Osteocyte (in vitro differentiated cells): ENCODE results near the gene RUFY3. TPM values are rescaled to one million over a fixed set of nuclear protein-coding genes. Genes with fewer than 3 reads are reported as not detected.

Experiments used
- DNase-seq: peaks from one replicate; pipeline ENCODE4 v3.0.0; 2021; ENCODE audit warnings: mixed read lengths; ENCODE audit not compliant: unreplicated experiment; ENCODE audit errors: extremely low spot score
- H3K27ac Mint-ChIP-seq: one replicate; pipeline ENCODE4 v1.8.0; 2021; ENCODE audit warnings: mild to moderate bottlenecking, mixed read lengths; ENCODE audit not compliant: unreplicated experiment
- H3K27me3 Mint-ChIP-seq: one replicate; pipeline ENCODE4 v1.8.0; 2021; ENCODE audit warnings: mixed read lengths; ENCODE audit not compliant: unreplicated experiment
- H3K36me3 Mint-ChIP-seq: one replicate; pipeline ENCODE4 v1.8.0; 2021; ENCODE audit warnings: mixed read lengths; ENCODE audit not compliant: unreplicated experiment
- H3K4me1 Mint-ChIP-seq: one replicate; pipeline ENCODE4 v1.8.0; 2021; ENCODE audit warnings: mixed read lengths; ENCODE audit not compliant: unreplicated experiment
- H3K4me3 Mint-ChIP-seq: one replicate; pipeline ENCODE4 v1.8.0; 2021; ENCODE audit warnings: mild to moderate bottlenecking, moderate library complexity, mixed read lengths; ENCODE audit not compliant: unreplicated experiment
- H3K9me3 Mint-ChIP-seq: one replicate; pipeline ENCODE4 v1.8.0; 2021; ENCODE audit warnings: mixed read lengths; ENCODE audit not compliant: unreplicated experiment
- total RNA-seq: library from RNA; stranded (reverse); gene quantifications from 2 replicates; pipeline ENCODE4 v1.2.1, GENCODE V29; 2021
- TF ChIP-seq, protein P1 (sequence below): fragments of 200-600 bp; sonication (generic); IDR thresholded peaks from 2 replicates; pipeline ENCODE4 v1.5.0; 2021; ENCODE audit warnings: antibody characterized with exemption, mild to moderate bottlenecking, moderate library complexity

The RUFY3 gene
- total RNA-seq, 1 donor from 2014 or later, result 73.5 TPM

DNA sequence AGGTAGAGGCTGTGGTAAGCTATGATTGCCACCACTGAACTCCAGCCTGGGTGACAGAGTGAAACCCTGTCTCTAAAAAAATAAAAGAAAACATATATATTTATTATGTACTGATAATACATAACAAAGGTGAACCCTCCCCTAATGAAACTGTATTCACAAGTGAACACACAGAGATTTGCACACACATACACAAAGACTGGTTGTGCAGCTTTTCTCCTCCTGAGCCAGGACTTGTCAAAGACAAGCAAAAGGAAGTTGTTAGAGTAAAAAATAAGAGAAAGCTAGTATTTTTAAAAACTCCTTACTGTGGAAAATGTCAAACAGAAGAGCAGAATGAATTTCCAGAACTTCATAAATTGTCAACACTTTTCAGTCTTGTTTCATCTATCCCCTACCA lies 119.4 kb downstream of the RUFY3 start:
- H3K9me3 Mint-ChIP-seq, result no peaks in the 10 kb centered on the region
- TF ChIP-seq, protein P1, sequence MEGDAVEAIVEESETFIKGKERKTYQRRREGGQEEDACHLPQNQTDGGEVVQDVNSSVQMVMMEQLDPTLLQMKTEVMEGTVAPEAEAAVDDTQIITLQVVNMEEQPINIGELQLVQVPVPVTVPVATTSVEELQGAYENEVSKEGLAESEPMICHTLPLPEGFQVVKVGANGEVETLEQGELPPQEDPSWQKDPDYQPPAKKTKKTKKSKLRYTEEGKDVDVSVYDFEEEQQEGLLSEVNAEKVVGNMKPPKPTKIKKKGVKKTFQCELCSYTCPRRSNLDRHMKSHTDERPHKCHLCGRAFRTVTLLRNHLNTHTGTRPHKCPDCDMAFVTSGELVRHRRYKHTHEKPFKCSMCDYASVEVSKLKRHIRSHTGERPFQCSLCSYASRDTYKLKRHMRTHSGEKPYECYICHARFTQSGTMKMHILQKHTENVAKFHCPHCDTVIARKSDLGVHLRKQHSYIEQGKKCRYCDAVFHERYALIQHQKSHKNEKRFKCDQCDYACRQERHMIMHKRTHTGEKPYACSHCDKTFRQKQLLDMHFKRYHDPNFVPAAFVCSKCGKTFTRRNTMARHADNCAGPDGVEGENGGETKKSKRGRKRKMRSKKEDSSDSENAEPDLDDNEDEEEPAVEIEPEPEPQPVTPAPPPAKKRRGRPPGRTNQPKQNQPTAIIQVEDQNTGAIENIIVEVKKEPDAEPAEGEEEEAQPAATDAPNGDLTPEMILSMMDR, result no peak
- H3K4me3 Mint-ChIP-seq, result no peak overlapping the region
- no peaks in the 10 kb centered on the region for H3K36me3 Mint-ChIP-seq
- H3K4me1 Mint-ChIP-seq, result peaks cover 15% of the 10 kb centered on the region
- DNase-seq, result no peak
- no peak overlapping the region for H3K27ac Mint-ChIP-seq
- H3K27me3 Mint-ChIP-seq, result no peaks in the 10 kb centered on the region

DNA sequence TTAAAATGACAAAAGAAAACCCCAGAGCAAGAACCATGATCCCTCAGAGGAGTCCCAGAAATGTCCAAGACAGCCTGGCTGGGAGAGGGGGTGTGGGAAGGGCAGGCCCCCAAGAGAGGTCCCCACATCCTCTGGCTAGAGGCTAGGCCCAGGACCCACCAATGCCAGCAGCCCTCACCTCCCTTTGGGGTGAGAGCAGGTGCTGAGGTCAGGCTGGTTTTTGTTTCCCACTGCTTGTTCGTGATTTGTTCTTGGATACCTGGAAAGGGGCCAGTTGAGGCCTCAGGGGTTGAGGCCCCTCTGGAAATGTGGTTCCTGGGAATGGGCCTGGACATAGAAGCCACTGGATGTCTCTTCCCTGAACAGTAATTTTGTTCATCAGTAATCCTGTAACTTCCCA lies 120.2 kb downstream of the RUFY3 start:
- TF ChIP-seq, protein P1, result no peak
- no peak for DNase-seq
- no peaks in the 10 kb centered on the region for H3K36me3 Mint-ChIP-seq
- no peaks in the 10 kb centered on the region for H3K9me3 Mint-ChIP-seq
- no peak overlapping the region for H3K4me3 Mint-ChIP-seq
- no peaks in the 10 kb centered on the region for H3K27me3 Mint-ChIP-seq
- H3K4me1 Mint-ChIP-seq, result peaks cover 10% of the 10 kb centered on the region
- no peak overlapping the region for H3K27ac Mint-ChIP-seq

DNA sequence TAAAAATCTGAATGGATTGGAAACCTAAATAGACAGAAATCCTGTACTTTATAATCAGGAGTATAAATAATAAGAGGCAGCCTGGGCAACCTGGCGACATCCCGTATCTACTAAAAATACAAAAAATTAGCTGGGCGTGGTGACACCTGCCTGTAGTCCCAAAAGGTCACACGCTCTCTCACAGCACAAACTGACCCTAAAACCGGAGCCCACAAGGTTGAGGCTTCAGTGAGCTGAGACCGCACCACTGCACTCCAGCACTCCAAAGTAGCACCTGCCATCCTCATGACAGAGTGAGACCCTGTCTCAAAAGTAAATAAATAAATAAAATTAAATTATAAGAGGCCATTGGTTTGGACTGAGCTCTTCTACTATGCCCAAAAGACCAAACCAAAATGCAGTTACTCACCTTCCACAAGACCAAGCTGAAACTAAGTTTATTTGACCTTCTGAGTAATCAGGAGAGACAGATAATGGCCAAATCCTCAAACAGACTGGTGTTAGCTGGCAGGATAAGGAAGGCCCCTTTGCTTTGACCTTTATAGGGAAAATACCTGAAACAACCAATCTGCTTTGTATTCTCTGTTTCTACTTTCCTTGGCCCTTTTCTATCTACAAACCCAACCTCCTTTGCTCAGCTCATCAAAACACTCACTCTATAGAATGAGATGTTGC lies 121.1 kb downstream of the RUFY3 start:
- Mint-ChIP-seq H3K4me3 (no peak overlapping the region), H3K27ac (no peak overlapping the region)
- TF ChIP-seq, protein P1, result no peak

DNA sequence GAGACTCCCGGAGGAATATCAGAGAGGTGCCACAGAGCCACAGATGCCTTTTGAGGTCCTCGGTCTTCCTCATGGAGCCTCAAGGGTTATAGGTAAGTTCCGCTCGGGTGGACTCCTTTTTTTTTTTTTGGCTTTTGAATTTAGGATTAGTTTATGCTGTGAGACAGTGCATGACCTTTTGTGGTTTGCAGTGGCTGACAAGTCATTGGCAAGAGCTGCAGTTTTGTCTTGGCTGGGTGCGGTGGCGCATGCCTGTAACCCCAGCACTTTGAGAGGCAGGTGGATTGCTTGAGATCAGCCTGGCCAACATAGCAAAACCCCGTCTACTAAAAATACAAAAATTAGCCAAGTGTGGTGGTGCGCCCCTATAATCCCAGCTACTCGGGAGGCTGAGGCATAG lies 122.4 kb downstream of the RUFY3 start:
- Mint-ChIP-seq H3K27me3 (no peaks in the 10 kb centered on the region), H3K4me1 (no peaks in the 10 kb centered on the region), H3K27ac (no peak overlapping the region), H3K36me3 (no peaks in the 10 kb centered on the region), H3K4me3 (no peak overlapping the region), H3K9me3 (no peaks in the 10 kb centered on the region)
- no peak for DNase-seq
- TF ChIP-seq, protein P1, result no peak

More for the DNA sequence above, 121.1 kb downstream of the RUFY3 start:
- no peak for DNase-seq
- H3K4me1 Mint-ChIP-seq, result peaks cover 3% of the 10 kb centered on the region
- no peaks in the 10 kb centered on the region for H3K27me3 Mint-ChIP-seq
- no peaks in the 10 kb centered on the region for H3K9me3 Mint-ChIP-seq
- no peaks in the 10 kb centered on the region for H3K36me3 Mint-ChIP-seq

DNA sequence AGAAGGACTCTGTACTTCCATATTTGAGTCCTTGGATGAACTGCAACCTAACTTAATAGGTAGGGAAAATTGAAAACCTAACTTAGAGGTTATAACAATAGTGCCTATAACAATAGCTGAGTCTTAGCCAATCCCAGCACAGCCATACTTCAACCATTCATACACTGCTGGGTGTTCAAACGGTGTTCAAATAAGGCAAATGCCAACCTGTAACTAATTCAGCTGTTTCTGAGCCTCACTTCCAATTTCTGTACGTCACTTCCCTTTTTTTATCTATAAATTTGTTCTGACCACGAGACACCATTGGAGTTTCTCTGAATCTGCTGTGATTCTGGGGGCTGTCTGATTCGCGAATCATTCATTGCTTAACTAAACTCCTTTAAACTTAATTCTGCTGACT lies 127.5 kb downstream of the RUFY3 start:
- Mint-ChIP-seq H3K4me1 (no peaks in the 10 kb centered on the region), H3K27me3 (no peaks in the 10 kb centered on the region), H3K4me3 (no peak overlapping the region), H3K9me3 (no peaks in the 10 kb centered on the region), H3K27ac (no peak overlapping the region), H3K36me3 (no peaks in the 10 kb centered on the region)
- DNase-seq, result no peak
- TF ChIP-seq, protein P1, result no peak
